ENCODE data around the gene SLC25A3. TPM values are rescaled to one million over a fixed set of nuclear protein-coding genes. Genes with fewer than 3 reads are reported as not detected.
"Not testable (repeated sequence)": the region's sequence is repeated elsewhere in the genome, so short reads cannot be mapped to it uniquely, and the experiment has no call there.

SLC25A3 gene
- 521 TPM for polyA plus RNA-seq
- long read RNA-seq, donor 1, full-length matches to known transcripts, result 123 of 170 reads
- long read RNA-seq, donor 1, partial matches to known transcripts, result 47 of 170 reads
- long read RNA-seq, donor 1, other reads (novel, unspliced or antisense), result 0 of 170 reads
- long read RNA-seq, donor 2, full-length matches to known transcripts, result 251 of 351 reads
- long read RNA-seq, donor 2, partial matches to known transcripts, result 81 of 351 reads
- long read RNA-seq, donor 2, other reads (novel, unspliced or antisense), result 19 of 351 reads
- long read RNA-seq, donor 3, result 0 reads
- long read RNA-seq, donor 4, full-length matches to known transcripts, result 27 of 40 reads
- long read RNA-seq, donor 4, partial matches to known transcripts, result 13 of 40 reads
- long read RNA-seq, donor 4, other reads (novel, unspliced or antisense), result 0 of 40 reads
- long read RNA-seq, donor 5, full-length matches to known transcripts, result 93 of 123 reads
- long read RNA-seq, donor 5, partial matches to known transcripts, result 25 of 123 reads
- long read RNA-seq, donor 5, other reads (novel, unspliced or antisense), result 5 of 123 reads
- long read RNA-seq, donor 6, full-length matches to known transcripts, result 232 of 329 reads
- long read RNA-seq, donor 6, partial matches to known transcripts, result 78 of 329 reads
- long read RNA-seq, donor 6, other reads (novel, unspliced or antisense), result 19 of 329 reads
- long read RNA-seq, donor 7, full-length matches to known transcripts, result 78 of 129 reads
- long read RNA-seq, donor 7, partial matches to known transcripts, result 51 of 129 reads
- long read RNA-seq, donor 7, other reads (novel, unspliced or antisense), result 0 of 129 reads
- long read RNA-seq, donor 8, full-length matches to known transcripts, result 241 of 361 reads
- long read RNA-seq, donor 8, partial matches to known transcripts, result 104 of 361 reads
- long read RNA-seq, donor 8, other reads (novel, unspliced or antisense), result 16 of 361 reads
- long read RNA-seq, donor 9, full-length matches to known transcripts, result 169 of 271 reads
- long read RNA-seq, donor 9, partial matches to known transcripts, result 89 of 271 reads
- long read RNA-seq, donor 9, other reads (novel, unspliced or antisense), result 13 of 271 reads
- long read RNA-seq, donor 10, full-length matches to known transcripts, result 203 of 335 reads
- long read RNA-seq, donor 10, partial matches to known transcripts, result 108 of 335 reads
- long read RNA-seq, donor 10, other reads (novel, unspliced or antisense), result 24 of 335 reads
- long read RNA-seq, donor 11, full-length matches to known transcripts, result 149 of 221 reads
- long read RNA-seq, donor 11, partial matches to known transcripts, result 37 of 221 reads
- long read RNA-seq, donor 11, other reads (novel, unspliced or antisense), result 35 of 221 reads

- H3K36me3 ChIP-seq (ENCODE audit: control insufficient read depth, insufficient read depth, low read length), result peaks cover 26% of the 10 kb centered on the region
- H3K4me3 ChIP-seq (ENCODE audit: low read length), result peak within 1 kb of the TSS; percentile 84
- peak within 1 kb of the TSS; percentile 95 for H3K27ac ChIP-seq (ENCODE audit: low read length)
- no peaks in the 10 kb centered on the region for H3K27me3 ChIP-seq (ENCODE audit: control insufficient read depth, insufficient read depth, low read length)
- H3K4me1 ChIP-seq (ENCODE audit: control insufficient read depth, insufficient read depth, low read length), result peaks cover 4% of the 10 kb centered on the region
- H3K9me3 ChIP-seq (ENCODE audit: control insufficient read depth, low read depth, low read length), result no peaks in the 10 kb centered on the region
- no CpG with 5 or more reads among the region's 67 CpGs for WGBS (ENCODE audit: insufficient coverage, low lambda C conversion rate)
- DNase-seq, result peak; percentile 99
Observed at GRCh38 chr12:98593351-98594049, at the start of gene SLC25A3. Gene SLC25A3, plus strand, starts transcription at chr12:98593686. Its CDS starts 293 bp downstream, at chr12:98593979.

DNA sequence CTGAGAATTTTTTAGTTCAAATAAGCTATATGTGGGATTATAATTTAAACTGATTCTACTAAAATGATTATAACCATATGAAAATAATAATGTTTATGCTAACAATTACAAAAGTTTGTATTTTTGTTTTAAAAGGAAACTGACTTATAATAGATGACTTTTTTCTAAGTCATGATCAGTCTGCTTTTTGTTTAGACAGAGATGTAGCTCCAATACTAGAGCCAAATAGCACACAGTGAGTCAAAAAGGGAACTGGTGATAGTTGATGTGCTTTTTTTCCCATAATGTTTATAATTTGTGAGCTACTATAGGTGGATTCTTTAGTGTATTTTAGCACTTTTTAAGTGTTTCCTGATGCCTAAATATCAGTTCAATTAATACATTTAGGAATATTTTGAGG lies 49.8 kb upstream of the SLC25A3 start:
- DNase-seq, result no peak
- peaks cover 34% of the 10 kb centered on the region for H3K36me3 ChIP-seq (ENCODE audit: control insufficient read depth, insufficient read depth, low read length)
- no peaks in the 10 kb centered on the region for H3K4me1 ChIP-seq (ENCODE audit: control insufficient read depth, insufficient read depth, low read length)
- H3K27me3 ChIP-seq (ENCODE audit: control insufficient read depth, insufficient read depth, low read length), result no peaks in the 10 kb centered on the region
- H3K27ac ChIP-seq (ENCODE audit: low read length), result no peak overlapping the region
- H3K9me3 ChIP-seq (ENCODE audit: control insufficient read depth, low read depth, low read length), result no peaks in the 10 kb centered on the region
- no peak overlapping the region for H3K4me3 ChIP-seq (ENCODE audit: low read length)

DNA sequence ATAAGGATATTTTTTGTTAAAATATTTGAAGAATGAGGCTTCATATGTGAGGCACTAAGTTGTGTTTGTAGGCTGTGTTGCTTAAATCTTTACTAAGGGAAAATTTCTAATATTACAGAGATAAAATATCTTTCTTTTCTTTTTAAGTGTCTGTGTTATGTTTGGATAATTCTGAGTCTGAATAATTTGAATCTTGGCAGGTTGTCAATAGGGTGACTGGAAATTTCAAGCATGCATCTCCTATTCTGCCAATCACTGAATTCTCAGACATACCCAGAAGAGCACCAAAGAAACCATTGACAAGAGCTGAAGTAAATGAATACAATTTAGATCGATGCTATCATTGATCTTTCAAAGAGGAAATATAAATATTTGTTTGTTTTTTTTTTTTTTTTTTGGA lies 48.7 kb upstream of the SLC25A3 start:
- WGBS (ENCODE audit: insufficient coverage, low lambda C conversion rate), result no CpG with 5 or more reads among the region's 1 CpG
- Histone ChIP-seq H3K4me1 (ENCODE audit: control insufficient read depth, insufficient read depth, low read length) (no peaks in the 10 kb centered on the region), H3K27ac (ENCODE audit: low read length) (no peak overlapping the region), H3K36me3 (ENCODE audit: control insufficient read depth, insufficient read depth, low read length) (peaks cover 39% of the 10 kb centered on the region), H3K4me3 (ENCODE audit: low read length) (no peak overlapping the region), H3K27me3 (ENCODE audit: control insufficient read depth, insufficient read depth, low read length) (no peaks in the 10 kb centered on the region), H3K9me3 (ENCODE audit: control insufficient read depth, low read depth, low read length) (no peaks in the 10 kb centered on the region)
- DNase-seq, result no peak

DNA sequence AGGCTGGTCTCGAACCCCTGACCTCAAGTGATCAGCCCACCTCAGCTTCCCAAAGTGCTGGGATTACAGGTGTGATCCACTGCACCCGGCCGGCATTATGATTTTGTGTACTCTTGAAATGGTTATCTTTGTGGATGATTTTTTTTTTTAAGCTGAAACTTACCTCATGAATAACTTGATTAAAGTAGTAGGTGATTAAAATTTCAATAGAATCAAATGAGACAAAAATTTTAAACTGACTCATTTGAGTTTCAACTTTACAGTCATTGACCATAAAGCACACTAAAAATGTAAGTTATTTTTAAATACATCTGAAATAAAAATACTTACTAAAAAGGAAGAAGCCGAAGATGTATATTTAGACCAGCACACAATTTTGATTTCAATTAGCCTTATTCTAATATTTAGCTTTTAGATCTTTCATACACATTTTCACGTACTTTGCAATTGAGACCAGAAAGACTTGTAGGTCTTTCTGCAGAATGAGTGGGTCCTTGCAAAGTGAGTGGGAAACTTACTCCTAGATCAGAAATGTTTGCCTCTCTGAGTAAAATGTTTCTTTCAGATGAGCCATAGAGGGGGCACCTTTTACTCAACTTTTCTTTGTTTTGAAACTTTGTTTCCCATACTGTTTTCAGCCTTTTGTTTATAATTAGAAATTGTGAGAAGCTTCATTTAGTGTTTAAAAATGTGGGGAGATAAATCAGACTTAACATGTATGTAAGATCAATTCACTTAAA lies 43.9 kb upstream of the SLC25A3 start:
- H3K27me3 ChIP-seq (ENCODE audit: control insufficient read depth, insufficient read depth, low read length), result no peaks in the 10 kb centered on the region
- no peak overlapping the region for H3K27ac ChIP-seq (ENCODE audit: low read length)
- no peaks in the 10 kb centered on the region for H3K4me1 ChIP-seq (ENCODE audit: control insufficient read depth, insufficient read depth, low read length)
- no peak for DNase-seq
- no peak overlapping the region for H3K4me3 ChIP-seq (ENCODE audit: low read length)
- no peaks in the 10 kb centered on the region for H3K9me3 ChIP-seq (ENCODE audit: control insufficient read depth, low read depth, low read length)
- WGBS (ENCODE audit: insufficient coverage, low lambda C conversion rate), result 100% methylated on average over 2 of the region's 5 CpGs
- H3K36me3 ChIP-seq (ENCODE audit: control insufficient read depth, insufficient read depth, low read length), result peaks cover 29% of the 10 kb centered on the region

GRCh38 chr12:98551787-98552186 lies 41.7 kb upstream of the SLC25A3 start:
- WGBS (ENCODE audit: insufficient coverage, low lambda C conversion rate), result 100% methylated on average over 2 of the region's 3 CpGs

GRCh38 chr12:98558097-98558496 lies 35.4 kb upstream of the SLC25A3 start:
- H3K27me3 ChIP-seq (ENCODE audit: control insufficient read depth, insufficient read depth, low read length); H3K4me3 ChIP-seq (ENCODE audit: low read length); H3K4me1 ChIP-seq (ENCODE audit: control insufficient read depth, insufficient read depth, low read length); DNase-seq; H3K27ac ChIP-seq (ENCODE audit: low read length); H3K36me3 ChIP-seq (ENCODE audit: control insufficient read depth, insufficient read depth, low read length); H3K9me3 ChIP-seq (ENCODE audit: control insufficient read depth, low read depth, low read length): not testable (repeated sequence)
- WGBS (ENCODE audit: insufficient coverage, low lambda C conversion rate), result no CpG with 5 or more reads among the region's 4 CpGs

More at GRCh38 chr12:98551787-98552186, 41.7 kb upstream of the SLC25A3 start:
- Histone ChIP-seq H3K4me1 (ENCODE audit: control insufficient read depth, insufficient read depth, low read length) (no peaks in the 10 kb centered on the region), H3K27ac (ENCODE audit: low read length) (no peak overlapping the region), H3K36me3 (ENCODE audit: control insufficient read depth, insufficient read depth, low read length) (peaks cover 23% of the 10 kb centered on the region), H3K27me3 (ENCODE audit: control insufficient read depth, insufficient read depth, low read length) (no peaks in the 10 kb centered on the region), H3K4me3 (ENCODE audit: low read length) (no peak overlapping the region), H3K9me3 (ENCODE audit: control insufficient read depth, low read depth, low read length) (no peaks in the 10 kb centered on the region)
- DNase-seq, result no peak

- Histone ChIP-seq H3K36me3 (ENCODE audit: control insufficient read depth, insufficient read depth, low read length) (no peaks in the 10 kb centered on the region), H3K9me3 (ENCODE audit: control insufficient read depth, low read depth, low read length) (no peaks in the 10 kb centered on the region), H3K27ac (ENCODE audit: low read length) (no peak overlapping the region), H3K4me3 (ENCODE audit: low read length) (no peak overlapping the region), H3K27me3 (ENCODE audit: control insufficient read depth, insufficient read depth, low read length) (no peaks in the 10 kb centered on the region), H3K4me1 (ENCODE audit: control insufficient read depth, insufficient read depth, low read length) (no peaks in the 10 kb centered on the region)
- DNase-seq, result no peak
- WGBS (ENCODE audit: insufficient coverage, low lambda C conversion rate), result no CpG with 5 or more reads among the region's 1 CpG
Observed at GRCh38 chr12:98559666-98560065, 33.8 kb upstream of the SLC25A3 start.

GRCh38 chr12:98561846-98562245 lies 31.6 kb upstream of the SLC25A3 start:
- Histone ChIP-seq H3K36me3 (ENCODE audit: control insufficient read depth, insufficient read depth, low read length) (no peaks in the 10 kb centered on the region), H3K27me3 (ENCODE audit: control insufficient read depth, insufficient read depth, low read length) (no peaks in the 10 kb centered on the region), H3K4me1 (ENCODE audit: control insufficient read depth, insufficient read depth, low read length) (no peaks in the 10 kb centered on the region), H3K9me3 (ENCODE audit: control insufficient read depth, low read depth, low read length) (no peaks in the 10 kb centered on the region), H3K4me3 (ENCODE audit: low read length) (no peak overlapping the region), H3K27ac (ENCODE audit: low read length) (no peak overlapping the region)
- no CpG with 5 or more reads among the region's 3 CpGs for WGBS (ENCODE audit: insufficient coverage, low lambda C conversion rate)
- DNase-seq, result no peak

DNA sequence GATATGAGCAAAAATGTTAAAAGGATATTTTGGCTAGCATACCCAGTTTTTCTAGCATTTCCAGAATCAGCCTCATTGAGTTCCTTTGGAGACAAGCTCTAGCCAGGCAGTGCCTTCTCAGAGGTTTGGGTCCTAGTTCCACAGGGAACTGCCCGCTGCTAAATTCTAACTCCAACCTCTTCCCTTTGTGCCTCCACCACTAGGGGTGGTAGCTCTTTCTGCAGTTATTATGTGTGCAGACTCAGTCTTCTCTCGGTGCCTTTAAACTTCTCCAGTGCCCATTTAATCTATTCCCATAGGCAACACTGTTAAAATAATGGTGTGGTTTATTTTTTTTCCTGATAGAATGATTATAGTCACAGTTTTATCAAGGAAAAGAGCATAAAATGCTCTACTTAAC lies 21.5 kb upstream of the SLC25A3 start:
- WGBS (ENCODE audit: insufficient coverage, low lambda C conversion rate), result no CpG with 5 or more reads among the region's 2 CpGs
- Histone ChIP-seq H3K9me3 (ENCODE audit: control insufficient read depth, low read depth, low read length) (no peaks in the 10 kb centered on the region), H3K4me1 (ENCODE audit: control insufficient read depth, insufficient read depth, low read length) (peaks cover 15% of the 10 kb centered on the region), H3K27ac (ENCODE audit: low read length) (no peak overlapping the region), H3K36me3 (ENCODE audit: control insufficient read depth, insufficient read depth, low read length) (no peaks in the 10 kb centered on the region), H3K27me3 (ENCODE audit: control insufficient read depth, insufficient read depth, low read length) (no peaks in the 10 kb centered on the region), H3K4me3 (ENCODE audit: low read length) (no peak overlapping the region)
- DNase-seq, result no peak

Data from large intestine (tissue), 12 donors.